NCI-H526 (cell line): Measurements from ENCODE around the gene CAPN5.

Source experiments
- DNase-seq, 2 experiments: peaks; one replicate each; lab custom pipeline; 2025; lab: John Stamatoyannopoulos, UW

The CAPN5 gene

DNA sequence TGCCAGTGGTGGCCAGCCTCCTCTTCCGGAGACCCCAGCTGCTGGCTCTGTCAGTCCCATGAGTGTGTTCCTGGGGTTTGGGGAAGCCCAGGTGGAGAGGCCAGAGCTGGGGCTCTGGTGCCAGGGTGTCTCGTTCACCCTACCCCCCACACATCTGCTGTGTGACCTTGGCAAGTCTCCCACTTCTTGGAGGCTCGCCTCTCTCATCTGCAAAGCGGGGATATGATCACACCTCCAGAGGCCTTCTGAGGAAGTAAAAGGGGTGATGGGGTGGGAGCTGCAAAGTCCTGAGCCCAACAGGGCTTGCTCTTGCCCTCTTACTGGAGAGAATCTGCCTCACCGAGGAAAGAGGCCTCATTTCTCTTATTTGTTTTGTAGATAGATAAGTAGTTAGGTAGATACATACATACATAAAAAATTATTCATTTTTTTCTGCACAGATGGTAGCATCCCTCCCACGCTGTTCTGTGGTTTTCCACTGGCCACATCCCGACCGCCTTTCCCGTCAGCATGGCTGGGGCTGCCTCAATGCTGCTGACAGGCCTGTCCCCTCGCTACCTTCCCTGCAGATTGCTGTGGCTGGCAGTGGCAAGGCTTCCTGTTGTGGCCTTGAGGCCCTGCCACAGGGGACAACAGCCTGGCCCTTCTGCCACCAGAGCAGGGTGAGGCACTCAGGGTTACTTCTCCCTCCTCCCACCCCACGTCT lies 85.2 kb downstream of the CAPN5 start:
- DNase-seq: no peak

- DNase-seq: no peak
Measured at GRCh38 chr11:77152846-77153245, 86.1 kb downstream of the CAPN5 start.

DNA sequence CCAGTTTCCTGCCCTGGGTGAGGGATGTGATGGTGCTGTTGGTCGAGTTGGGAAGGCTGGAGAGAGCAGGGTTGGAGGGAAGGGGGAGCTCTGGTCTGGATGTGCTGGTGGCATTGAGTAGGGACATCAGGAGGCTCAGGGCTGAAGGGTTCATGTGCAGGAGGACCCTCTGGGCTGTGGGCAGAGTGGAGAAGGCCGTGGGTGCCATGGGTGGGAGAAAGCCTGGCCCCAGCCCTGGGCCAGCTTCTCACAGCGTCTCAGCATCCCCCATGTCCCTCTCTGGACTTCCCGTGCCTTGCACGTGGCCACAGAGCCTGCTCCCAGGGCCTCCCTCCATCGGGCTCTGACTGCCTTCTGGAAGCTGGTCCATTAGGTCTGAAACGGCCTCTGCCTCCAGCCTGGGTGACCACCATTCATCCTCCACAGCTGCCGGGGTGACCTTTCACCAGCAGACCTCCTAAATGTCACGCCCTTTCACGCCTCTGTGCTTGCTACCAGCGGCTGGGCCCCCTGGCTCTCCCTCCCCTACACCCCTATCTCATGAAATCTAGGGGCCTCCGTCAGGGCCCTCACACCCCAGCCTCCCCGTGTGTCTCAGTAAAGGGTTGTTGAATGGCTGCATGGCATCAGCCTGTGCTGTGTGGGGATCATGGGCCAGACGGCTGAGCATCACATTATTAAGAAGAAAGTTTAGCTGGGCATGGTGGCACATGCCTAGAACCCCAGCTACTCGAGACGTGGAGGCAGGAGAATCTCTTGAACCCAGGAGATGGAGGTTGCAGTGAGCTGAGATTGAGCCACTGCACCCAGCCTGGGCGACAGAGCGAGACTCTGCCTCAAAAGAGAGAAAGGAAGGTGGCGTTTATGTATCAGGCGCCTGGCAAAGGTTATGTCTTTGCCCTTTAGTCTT lies 86.8 kb downstream of the CAPN5 start:
- DNase-seq: no peak

DNA sequence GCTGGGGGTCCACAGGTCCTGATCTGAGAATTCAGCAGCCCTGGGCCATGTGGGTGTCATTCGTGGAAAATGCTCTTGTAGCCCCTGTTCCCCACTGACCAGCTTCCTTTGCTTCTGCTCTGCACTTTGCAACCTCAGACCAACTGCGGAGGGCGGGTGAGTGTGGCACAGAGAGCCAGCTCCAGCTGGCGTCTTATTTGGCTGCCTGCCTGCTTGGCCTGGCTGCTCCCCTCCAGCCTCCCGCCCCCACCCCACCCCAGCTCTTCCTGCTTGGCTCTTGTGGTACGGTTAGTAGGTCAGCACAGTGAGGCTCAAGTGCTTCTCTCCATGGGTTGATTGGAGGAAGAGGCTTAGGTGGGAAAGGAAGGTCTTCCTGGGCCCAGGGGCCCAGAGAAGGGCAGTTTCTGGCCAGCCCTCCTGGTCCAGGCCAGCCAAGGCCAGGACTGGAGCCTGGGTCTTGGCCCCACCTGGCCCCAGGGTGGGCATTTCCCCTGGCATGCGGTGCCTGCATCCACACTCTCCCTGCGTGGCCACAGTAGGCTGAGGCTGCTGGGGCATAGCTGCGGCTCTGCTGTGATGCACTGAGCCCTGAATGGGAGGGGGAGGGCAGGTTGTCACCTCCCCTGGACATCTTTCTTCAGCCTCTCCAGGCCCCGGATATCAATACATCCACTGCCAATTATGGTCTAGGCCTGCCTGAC lies 87.8 kb downstream of the CAPN5 start:
- DNase-seq: no peak

DNA sequence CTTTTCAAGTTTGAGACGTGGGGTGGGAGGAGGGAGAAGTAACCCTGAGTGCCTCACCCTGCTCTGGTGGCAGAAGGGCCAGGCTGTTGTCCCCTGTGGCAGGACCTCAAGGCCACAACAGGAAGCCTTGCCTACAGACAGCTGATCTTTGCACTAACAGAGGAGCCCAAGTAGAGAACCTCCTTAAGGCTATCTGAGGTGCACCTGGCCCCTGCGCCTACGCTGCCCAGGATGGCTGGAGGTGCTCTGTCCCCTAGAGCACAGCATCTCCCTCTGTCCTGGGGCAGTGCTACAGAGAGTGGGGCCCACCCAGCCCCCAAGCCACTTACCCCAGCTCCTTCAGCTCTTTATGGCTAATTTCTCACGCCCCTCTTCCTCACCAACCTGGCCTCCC lies 88.3 kb downstream of the CAPN5 start:
- DNase-seq: no peak

- DNase-seq: no peak
Measured at GRCh38 chr11:77155556-77156130, 88.9 kb downstream of the CAPN5 start.

- DNase-seq: no peak
Measured at GRCh38 chr11:77156396-77157195, 89.8 kb downstream of the CAPN5 start.

GRCh38 chr11:77158041-77158695 lies 91.4 kb downstream of the CAPN5 start:
- no peak for DNase-seq

- DNase-seq: no peak
Measured at GRCh38 chr11:77159219-77159936, 92.6 kb downstream of the CAPN5 start.

- DNase-seq: no peak
Measured at GRCh38 chr11:77159937-77160495, 93.2 kb downstream of the CAPN5 start.

DNA sequence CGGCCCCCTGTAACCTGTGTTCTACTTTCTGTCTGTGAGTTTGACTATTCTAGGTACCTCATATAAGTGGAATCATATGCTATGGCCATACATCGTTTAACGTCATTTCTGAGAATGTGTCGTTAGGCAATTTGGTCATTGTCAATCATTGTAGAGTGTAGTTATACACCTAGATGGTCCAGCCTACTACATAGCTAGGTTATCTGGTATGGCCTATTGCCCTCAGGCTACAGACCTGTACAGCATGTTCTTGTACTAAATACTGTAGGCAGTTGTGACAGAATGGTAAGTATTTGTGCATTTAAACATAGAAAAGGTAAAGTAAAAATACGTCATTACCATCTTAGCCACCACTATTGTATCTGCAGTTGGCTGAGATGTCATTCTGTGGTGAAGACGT lies 96.5 kb downstream of the CAPN5 start:
- no peak for DNase-seq

- no peak for DNase-seq
Measured at GRCh38 chr11:77165066-77165465, 98.3 kb downstream of the CAPN5 start.

GRCh38 chr11:77166021-77166420 lies 99.2 kb downstream of the CAPN5 start:
- DNase-seq: no peak

DNA sequence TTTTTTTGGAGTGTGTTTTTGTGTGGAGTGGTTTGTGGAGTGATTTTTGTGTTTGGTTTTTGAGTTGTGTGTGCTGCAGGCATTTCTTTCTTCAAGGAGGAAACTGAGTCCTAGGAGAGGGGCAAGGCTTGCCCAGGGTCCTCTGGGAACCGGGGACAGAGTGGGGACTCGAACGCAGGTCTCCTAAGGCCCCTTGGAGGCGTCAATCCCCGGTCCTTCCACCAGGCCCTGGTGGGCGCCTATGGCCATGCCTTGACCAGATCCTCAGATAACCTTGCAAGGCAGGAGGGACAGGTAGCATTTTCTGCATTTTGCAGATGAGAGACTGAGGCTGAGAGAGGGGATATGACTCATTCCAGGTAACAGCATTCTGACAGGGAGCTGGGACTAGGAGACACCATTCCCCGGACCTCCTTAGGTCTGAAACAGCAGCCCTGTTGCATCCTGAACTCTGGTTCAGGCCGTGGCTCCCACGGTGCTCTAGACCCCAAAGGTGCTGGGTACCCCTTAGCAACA lies 100.4 kb downstream of the CAPN5 start:
- no peak for DNase-seq

- no peak for DNase-seq
Measured at GRCh38 chr11:77167791-77168190, 101.0 kb downstream of the CAPN5 start.

DNA sequence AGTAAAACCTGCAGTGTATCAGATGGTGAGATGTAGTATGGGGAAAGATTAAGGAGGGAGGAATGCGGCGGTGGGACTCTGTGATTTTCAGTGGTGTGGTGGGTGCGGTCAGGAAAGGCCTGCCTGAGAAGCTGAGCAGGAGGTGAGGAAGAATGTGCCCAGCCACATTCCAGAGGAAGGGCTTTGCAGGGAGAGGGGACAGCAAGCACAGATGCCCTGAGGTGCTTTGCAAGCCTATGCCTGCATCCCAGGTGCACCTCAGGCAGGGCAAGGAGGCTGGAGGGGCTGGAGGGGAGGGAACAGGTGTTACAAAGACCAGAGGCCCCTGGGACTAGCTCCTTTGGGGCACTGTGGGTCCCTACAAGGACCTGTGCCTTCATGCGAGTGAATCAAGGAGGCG lies 103.3 kb downstream of the CAPN5 start:
- no peak for DNase-seq

GRCh38 chr11:77171254-77171653 lies 104.5 kb downstream of the CAPN5 start:
- DNase-seq: no peak

DNA sequence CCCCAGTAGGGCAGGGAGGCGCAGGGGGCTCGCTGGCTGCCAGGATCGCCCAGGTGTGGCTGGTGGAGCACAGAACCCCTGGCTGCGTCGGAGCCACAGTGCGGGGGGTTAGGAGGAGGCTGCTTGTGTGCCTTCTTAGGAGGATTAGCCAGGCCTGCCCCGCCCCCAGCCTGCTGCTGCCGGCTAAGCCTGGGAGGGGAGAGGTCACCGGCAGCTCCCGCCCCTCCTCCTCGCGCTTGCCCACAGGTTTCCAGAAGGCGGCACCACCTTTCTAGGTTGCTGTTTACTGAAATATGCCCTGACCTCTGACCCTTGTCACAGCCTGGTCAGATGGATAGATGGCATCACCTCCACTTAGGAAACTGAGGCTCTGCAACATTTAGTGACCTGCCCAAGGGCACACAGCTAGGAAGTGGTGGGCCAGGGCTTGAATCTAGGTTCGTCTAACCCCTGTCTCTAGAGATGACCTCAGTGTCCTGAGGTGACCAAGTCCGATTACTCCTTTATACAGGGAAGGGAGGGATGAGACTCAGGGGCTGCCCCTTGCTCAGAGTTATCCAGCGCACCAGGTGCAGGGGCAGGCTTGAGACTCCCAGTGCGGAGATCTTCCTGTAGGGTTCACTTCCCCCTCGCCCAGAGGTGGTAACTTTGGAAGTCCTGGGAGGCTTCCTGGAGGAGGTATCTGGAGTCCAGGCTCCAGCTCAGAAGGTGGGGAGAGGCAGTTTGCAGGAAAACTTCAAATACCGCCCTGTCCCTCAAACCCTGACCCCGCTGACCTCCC lies 105.3 kb downstream of the CAPN5 start:
- DNase-seq: no peak

DNA sequence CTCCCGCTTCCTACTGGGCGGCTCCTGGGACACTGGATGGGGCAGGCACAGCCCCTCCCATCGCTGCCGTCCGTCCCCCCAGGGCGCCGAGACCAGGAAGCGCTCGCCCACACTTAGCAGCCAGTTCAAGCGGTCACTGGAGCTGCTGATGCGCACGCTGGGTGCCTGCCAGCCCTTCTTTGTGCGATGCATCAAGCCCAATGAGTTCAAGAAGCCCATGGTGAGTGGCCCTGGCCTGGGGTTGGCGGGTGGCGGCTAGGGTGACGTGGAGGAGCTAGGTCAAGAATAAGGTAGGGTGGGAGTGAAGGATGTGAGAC lies 105.9 kb downstream of the CAPN5 start:
- DNase-seq: no peak
